Activated B cell treated with CpG ODN at 0.5 μM for 24 hours (primary cell): Measurements from ENCODE around the gene BSN. TPM values are rescaled to one million over a fixed set of nuclear protein-coding genes. Genes with fewer than 3 reads are reported as not detected.

Experiments used
- ATAC-seq: fragments of 200-7000 bp; cut with Tn5 transposase; one replicate; pipeline ENCODE4 v1.10.0; 2021; ENCODE audit warnings: low read depth, mild to moderate bottlenecking, moderate library complexity
- CTCF ChIA-PET: fragments of 350-600 bp; sonication (Branson Sonifier 250); formaldehyde crosslinking; loops from one replicate; lab custom pipeline; 2021; ENCODE audit warnings: antibody characterized with exemption; lab: Charles Lee
- POLR2A ChIA-PET: fragments of 350-600 bp; sonication (Branson Sonifier 250); formaldehyde crosslinking; loops from one replicate; lab custom pipeline; 2021; ENCODE audit warnings: antibody characterized with exemption; lab: Charles Lee
- DNase-seq: peaks from one replicate; pipeline ENCODE4 v3.0.0; 2022
- H3K27ac Mint-ChIP-seq: one replicate; pipeline ENCODE4 v1.8.0; 2020; ENCODE audit warnings: mixed read lengths
- H3K27me3 Mint-ChIP-seq: one replicate; pipeline ENCODE4 v1.8.0; 2021; ENCODE audit warnings: mixed read lengths
- H3K36me3 Mint-ChIP-seq: one replicate; pipeline ENCODE4 v1.8.0; 2021; ENCODE audit warnings: low read depth, mixed read lengths
- H3K4me1 Mint-ChIP-seq: one replicate; pipeline ENCODE4 v1.8.0; 2021; ENCODE audit warnings: mixed read lengths
- H3K4me3 Mint-ChIP-seq: one replicate; pipeline ENCODE4 v1.8.0; 2020; ENCODE audit warnings: mild to moderate bottlenecking, mixed read lengths
- H3K9me3 Mint-ChIP-seq: one replicate; pipeline ENCODE4 v1.8.0; 2020; ENCODE audit warnings: mixed read lengths
- intact Hi-C: fragments of 100-400 bp; cut with micrococcal nuclease; formaldehyde crosslinking; loops from one replicate; pipeline ENCODE4 v1.15.1; 2024
- total RNA-seq: library from RNA; stranded (reverse); gene quantifications from 2 replicates; pipeline ENCODE4 v1.2.3, GENCODE V29; 2022
- TF ChIP-seq, protein P1 (sequence below): fragments of 200-600 bp; IDR thresholded peaks from one replicate; pipeline ENCODE4 v1.8.0; 2022; ENCODE audit warnings: antibody characterized with exemption, mild to moderate bottlenecking

Gene BSN
- total RNA-seq, 1 donor from 2014 or later, result 0.69 TPM

DNA sequence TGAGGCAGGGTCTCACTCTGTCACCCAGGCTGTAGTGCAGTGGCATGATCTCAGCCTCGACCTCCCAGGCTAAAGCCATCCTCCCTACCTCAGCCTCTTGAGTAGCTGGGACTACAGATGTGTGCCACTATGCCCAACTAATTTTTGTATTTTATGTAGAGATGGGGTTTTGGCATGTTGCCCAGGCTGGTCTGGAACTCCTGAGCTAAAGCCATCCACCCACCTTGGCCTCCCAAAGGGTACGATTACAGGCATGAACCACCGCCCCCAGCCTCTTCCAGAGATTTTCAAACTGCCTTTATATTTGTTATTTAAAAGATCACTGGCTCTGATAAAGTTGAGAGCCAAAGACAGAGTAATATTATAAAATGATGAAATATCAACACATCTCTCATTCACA lies 37.3 kb downstream of the BSN start:
- Mint-ChIP-seq H3K36me3 (no peaks in the 10 kb centered on the region), H3K4me3 (no peak overlapping the region), H3K27me3 (no peaks in the 10 kb centered on the region), H3K4me1 (no peaks in the 10 kb centered on the region), H3K9me3 (no peaks in the 10 kb centered on the region), H3K27ac (no peak overlapping the region)
- DNase-seq, result no peak
- intact Hi-C loops, result no loop called here
- TF ChIP-seq, protein P1, sequence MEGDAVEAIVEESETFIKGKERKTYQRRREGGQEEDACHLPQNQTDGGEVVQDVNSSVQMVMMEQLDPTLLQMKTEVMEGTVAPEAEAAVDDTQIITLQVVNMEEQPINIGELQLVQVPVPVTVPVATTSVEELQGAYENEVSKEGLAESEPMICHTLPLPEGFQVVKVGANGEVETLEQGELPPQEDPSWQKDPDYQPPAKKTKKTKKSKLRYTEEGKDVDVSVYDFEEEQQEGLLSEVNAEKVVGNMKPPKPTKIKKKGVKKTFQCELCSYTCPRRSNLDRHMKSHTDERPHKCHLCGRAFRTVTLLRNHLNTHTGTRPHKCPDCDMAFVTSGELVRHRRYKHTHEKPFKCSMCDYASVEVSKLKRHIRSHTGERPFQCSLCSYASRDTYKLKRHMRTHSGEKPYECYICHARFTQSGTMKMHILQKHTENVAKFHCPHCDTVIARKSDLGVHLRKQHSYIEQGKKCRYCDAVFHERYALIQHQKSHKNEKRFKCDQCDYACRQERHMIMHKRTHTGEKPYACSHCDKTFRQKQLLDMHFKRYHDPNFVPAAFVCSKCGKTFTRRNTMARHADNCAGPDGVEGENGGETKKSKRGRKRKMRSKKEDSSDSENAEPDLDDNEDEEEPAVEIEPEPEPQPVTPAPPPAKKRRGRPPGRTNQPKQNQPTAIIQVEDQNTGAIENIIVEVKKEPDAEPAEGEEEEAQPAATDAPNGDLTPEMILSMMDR, result no peak
- ATAC-seq, result no peak
- CTCF ChIA-PET, result no interaction called here
- POLR2A ChIA-PET, result no interaction called here

DNA sequence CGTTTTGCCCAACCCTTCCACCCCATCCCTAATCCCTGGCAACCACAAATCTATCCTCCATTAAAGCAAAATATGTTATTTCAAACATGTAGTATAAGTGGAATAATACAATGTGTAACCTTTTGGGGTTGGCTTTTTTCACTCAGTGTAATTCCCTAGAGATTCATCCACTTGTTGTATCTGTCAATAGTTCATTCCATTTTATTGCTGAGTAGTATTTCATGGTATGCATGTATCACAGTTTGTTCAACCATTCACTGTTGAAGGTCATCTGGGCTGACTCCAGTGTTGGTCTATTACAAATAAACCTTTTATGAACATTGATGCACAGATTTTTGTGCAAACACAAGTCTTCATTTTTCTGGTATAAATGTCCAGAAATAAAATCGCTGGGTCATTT lies 38.8 kb downstream of the BSN start:
- Mint-ChIP-seq H3K9me3 (no peaks in the 10 kb centered on the region), H3K4me3 (no peak overlapping the region), H3K27me3 (peaks cover 3% of the 10 kb centered on the region), H3K4me1 (no peaks in the 10 kb centered on the region), H3K27ac (no peak overlapping the region), H3K36me3 (no peaks in the 10 kb centered on the region)
- TF ChIP-seq, protein P1, result no peak
- no peak for ATAC-seq
- CTCF ChIA-PET, result no interaction called here
- intact Hi-C loops, result no loop called here
- POLR2A ChIA-PET, result no interaction called here
- DNase-seq, result no peak

DNA sequence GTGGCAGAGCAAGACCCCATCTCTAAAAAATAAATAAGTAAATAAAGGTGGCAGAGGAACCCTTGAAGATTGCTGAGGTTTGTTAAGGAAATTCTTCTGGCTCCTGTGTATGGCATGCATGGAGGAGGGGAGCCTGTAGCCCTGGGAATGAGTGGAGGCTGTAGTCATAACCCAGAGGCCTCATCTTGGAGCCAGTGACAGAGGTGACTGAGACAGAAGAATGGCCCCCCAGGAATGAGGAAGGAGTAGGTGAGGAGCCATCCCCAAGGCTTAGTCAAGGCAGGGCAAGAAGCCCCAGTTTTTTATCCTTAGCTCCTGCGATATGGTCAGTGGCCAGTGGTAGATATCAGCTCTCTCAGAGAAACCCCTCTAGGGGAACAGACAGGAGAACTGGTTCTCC lies 46.5 kb downstream of the BSN start:
- Mint-ChIP-seq H3K27me3 (peaks cover 3% of the 10 kb centered on the region), H3K27ac (no peak overlapping the region), H3K9me3 (no peaks in the 10 kb centered on the region), H3K4me1 (no peaks in the 10 kb centered on the region), H3K36me3 (no peaks in the 10 kb centered on the region), H3K4me3 (no peak overlapping the region)
- CTCF ChIA-PET, result no interaction called here
- POLR2A ChIA-PET, result no interaction called here
- ATAC-seq, result no peak
- TF ChIP-seq, protein P1, result no peak
- intact Hi-C loops, result no loop called here
- DNase-seq, result no peak

DNA sequence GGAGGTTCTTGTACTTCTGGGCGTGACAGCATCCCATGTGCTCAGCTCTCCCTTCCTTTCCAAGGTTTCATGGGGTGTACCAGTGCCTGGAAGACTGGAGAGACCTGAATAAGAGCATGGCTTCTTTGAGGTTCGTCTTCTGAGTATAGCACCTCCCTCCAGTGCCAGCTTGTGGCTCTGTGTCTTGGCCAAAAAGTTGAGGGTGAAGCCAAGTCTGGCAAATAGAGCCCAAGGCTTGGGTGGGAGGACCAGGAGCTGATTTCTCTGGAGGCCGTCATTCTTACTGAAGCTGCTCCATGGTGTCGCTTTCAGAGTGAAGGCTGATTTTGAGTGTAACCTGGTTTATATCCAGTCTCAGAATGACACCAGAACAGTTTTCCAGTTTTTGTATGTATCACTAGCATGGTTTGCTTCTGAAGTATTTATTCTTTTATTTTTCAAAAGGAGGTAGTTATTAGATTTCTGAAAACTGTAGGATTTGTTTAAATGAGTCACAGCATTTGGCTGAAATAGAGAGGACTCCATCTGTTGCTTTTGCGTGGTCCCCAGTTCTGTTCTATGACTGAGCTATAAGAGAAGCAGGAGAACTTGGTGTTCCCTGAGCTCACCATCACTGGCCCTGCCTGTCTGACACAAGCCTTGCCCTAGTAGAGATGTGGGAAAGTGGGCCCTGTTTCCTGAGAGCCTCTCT lies 47.2 kb downstream of the BSN start:
- DNase-seq, result no peak
- ChIA-PET CTCF (no interaction called here), POLR2A (no interaction called here)
- no peaks in the 10 kb centered on the region for H3K4me1 Mint-ChIP-seq
- no peaks in the 10 kb centered on the region for H3K9me3 Mint-ChIP-seq
- H3K27ac Mint-ChIP-seq, result no peak overlapping the region
- H3K36me3 Mint-ChIP-seq, result no peaks in the 10 kb centered on the region
- no peak for ATAC-seq
- peaks cover 3% of the 10 kb centered on the region for H3K27me3 Mint-ChIP-seq
- H3K4me3 Mint-ChIP-seq, result no peak overlapping the region
- TF ChIP-seq, protein P1, result no peak
- intact Hi-C loops, result no loop called here

DNA sequence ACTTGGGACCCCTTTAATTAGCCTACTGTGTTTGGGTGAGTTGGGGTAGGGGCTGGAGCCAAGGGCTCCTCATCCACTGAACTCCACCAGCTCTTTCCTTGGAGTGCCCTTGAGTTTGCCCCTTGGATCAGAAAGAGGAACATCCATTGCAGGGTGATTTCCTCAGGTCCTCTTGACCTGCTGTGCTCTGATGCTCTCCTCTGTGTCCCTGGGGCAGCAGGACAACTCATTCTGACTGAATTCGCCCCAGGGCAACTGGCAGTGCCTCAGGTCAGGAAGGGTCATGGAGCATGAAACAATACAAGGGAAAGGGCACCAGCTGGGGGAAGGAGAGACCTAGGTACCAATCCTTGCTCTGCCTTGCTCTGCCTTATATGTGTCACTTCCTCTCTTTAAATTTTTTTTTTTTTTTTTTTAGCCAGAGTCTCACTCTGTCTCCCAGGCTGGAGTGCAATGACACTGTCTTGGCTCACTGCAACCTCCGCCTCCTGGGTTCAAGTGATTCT lies 47.8 kb downstream of the BSN start:
- no peaks in the 10 kb centered on the region for H3K36me3 Mint-ChIP-seq
- peaks cover under 1% of the 10 kb centered on the region for H3K27me3 Mint-ChIP-seq
- DNase-seq, result no peak
- ATAC-seq, result no peak
- no peaks in the 10 kb centered on the region for H3K4me1 Mint-ChIP-seq
- POLR2A ChIA-PET, result no interaction called here
- no peak overlapping the region for H3K27ac Mint-ChIP-seq
- H3K4me3 Mint-ChIP-seq, result no peak overlapping the region
- intact Hi-C loops, result no loop called here
- TF ChIP-seq, protein P1, result no peak
- no peaks in the 10 kb centered on the region for H3K9me3 Mint-ChIP-seq
- CTCF ChIA-PET, result no interaction called here
